Fibroblast of lung (primary cell): ENCODE measurements around the gene ENTHD1. TPM values are rescaled to one million over a fixed set of nuclear protein-coding genes. Genes with fewer than 3 reads are reported as not detected.

ENCODE experiments used
- DNase-seq, 2 donors: peaks; one replicate each; pipeline versions ENCODE4 v3.0.0 to v3.0.0-alpha.2; 2010; ENCODE audit warnings: low read depth in 2 of 2
- H2AFZ ChIP-seq: 2 replicates; pipeline ENCODE4 v1.5.1; 2012; ENCODE audit warnings: low read length, control low read depth, inconsistent platforms
- H3K27ac ChIP-seq: 2 replicates; pipeline ENCODE4 v1.5.1; 2011; ENCODE audit warnings: low read length, control low read depth; ENCODE audit not compliant: insufficient read depth
- H3K27me3 ChIP-seq: 2 replicates; pipeline ENCODE4 v1.5.1; 2011; ENCODE audit warnings: mild to moderate bottlenecking, low read length; ENCODE audit not compliant: control insufficient read depth, insufficient read depth
- H3K36me3 ChIP-seq: 2 replicates; pipeline ENCODE4 v1.5.1; 2011; ENCODE audit warnings: low read length; ENCODE audit not compliant: control insufficient read depth, insufficient read depth
- H3K4me1 ChIP-seq: 2 replicates; pipeline ENCODE4 v1.5.1; 2011; ENCODE audit warnings: low read length; ENCODE audit not compliant: control insufficient read depth, insufficient read depth; ENCODE audit errors: extremely low read depth
- H3K4me2 ChIP-seq: 2 replicates; pipeline ENCODE4 v1.5.1; 2011; ENCODE audit warnings: low read length, control low read depth; ENCODE audit not compliant: insufficient read depth; ENCODE audit errors: extremely low read depth
- H3K4me3 ChIP-seq, 4 experiments: fragments of 200-600 bp in 1 of 4; sonication (generic) in 1 of 4; replicated peaks in 1 of 4; 2 replicates each; pipeline ENCODE4 v1.5.1; 2011 to 2016; ENCODE audit warnings: low read length in 4 of 4, low read depth in 3 of 4, mild to moderate bottlenecking in 3 of 4, control low read depth in 2 of 4, inconsistent platforms in 1 of 4, mixed read lengths in 1 of 4; ENCODE audit not compliant: insufficient read depth in 1 of 4; ENCODE audit errors: control extremely low read depth in 1 of 4
- H3K79me2 ChIP-seq: 2 replicates; pipeline ENCODE4 v1.5.1; 2012; ENCODE audit warnings: mild to moderate bottlenecking, low read length, inconsistent platforms; ENCODE audit not compliant: control insufficient read depth, insufficient read depth
- H3K9ac ChIP-seq: 2 replicates; pipeline ENCODE4 v1.5.1; 2011; ENCODE audit warnings: mild to moderate bottlenecking, low read length, control low read depth; ENCODE audit not compliant: insufficient read depth
- H3K9me3 ChIP-seq: 2 replicates; pipeline ENCODE4 v1.5.1; 2012; ENCODE audit warnings: low read depth, low read length; ENCODE audit not compliant: control insufficient read depth, insufficient read depth
- H4K20me1 ChIP-seq: 2 replicates; pipeline ENCODE4 v1.5.1; 2011; ENCODE audit warnings: low read length; ENCODE audit not compliant: control insufficient read depth, insufficient read depth; ENCODE audit errors: extremely low read depth
- EZH2 ChIP-seq: IDR thresholded peaks from 2 replicates; pipeline ENCODE4 v1.5.1; 2012; ENCODE audit warnings: low read length, control low read depth, mild to moderate bottlenecking; ENCODE audit errors: missing control alignments
- polyA plus RNA-seq, 2 donors: library from polyadenylated mRNA; depleted of rRNA in 1 of 2; stranded (reverse) in 1 of 2; unstranded in 1 of 2; fragments of >200 nt; gene quantifications; 2 replicates each; pipeline ENCODE4 v1.2.1, GENCODE V29; 2011 to 2012; ENCODE audit warnings: missing spikeins in 1 of 2
- total RNA-seq: library from RNA; depleted of rRNA; stranded (reverse); fragments of >200 nt; gene quantifications from 2 replicates; pipeline ENCODE4 v1.2.1, GENCODE V29; 2014
- TF ChIP-seq, protein P1 (sequence below), 2 donors: IDR thresholded peaks in 1 of 2; conservative IDR thresholded peaks in 1 of 2; 1 replicate in 1 of 2; 2 replicates in 1 of 2; pipeline ENCODE4 v1.5.1; 2011 to 2012; ENCODE audit warnings: low read length in 2 of 2, control low read depth in 1 of 2, inconsistent platforms in 1 of 2, low read depth in 1 of 2, mild to moderate bottlenecking in 1 of 2

ENTHD1 gene
- total and polyA plus RNA-seq, 2 donors (not counting 1 experiment from before 2014, with no cell fraction given), result not detected

DNA sequence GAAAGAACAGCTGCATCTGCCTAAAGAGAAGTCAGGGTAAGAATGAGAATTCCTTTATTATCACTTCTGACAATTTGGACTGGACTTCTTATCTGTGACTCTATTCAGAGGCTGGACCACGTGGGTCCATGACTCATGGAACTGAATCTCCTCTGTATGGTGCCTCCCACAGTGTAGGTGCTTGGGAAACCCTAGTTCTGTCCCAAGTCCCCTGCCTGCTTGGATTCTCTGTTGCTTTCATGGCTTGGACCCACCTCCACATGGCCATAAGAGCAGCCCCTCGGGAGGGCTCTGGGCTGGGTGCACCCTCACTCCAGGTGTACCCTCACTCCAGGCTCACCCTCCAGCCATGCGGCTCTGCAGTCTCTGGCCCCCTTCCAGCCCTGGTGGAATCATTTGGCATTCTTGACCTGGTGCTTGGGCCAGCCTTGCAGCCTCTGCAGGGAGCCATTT is 169.6 kb downstream of the ENTHD1 start:
- H3K9me3 ChIP-seq, result no peaks in the 10 kb centered on the region
- peaks cover 2% of the 10 kb centered on the region for H3K27me3 ChIP-seq
- H3K4me2 ChIP-seq, result no peak overlapping the region
- no peaks in the 10 kb centered on the region for H4K20me1 ChIP-seq
- H3K4me3 ChIP-seq, result no peak overlapping the region
- no peaks in the 10 kb centered on the region for H3K36me3 ChIP-seq
- H3K27ac ChIP-seq, result no peak overlapping the region
- DNase-seq, result peak; percentile 6 to 65
- H3K79me2 ChIP-seq, result no peaks in the 10 kb centered on the region
- H2AFZ ChIP-seq, result no peak overlapping the region
- no peaks in the 10 kb centered on the region for H3K4me1 ChIP-seq
- no peak overlapping the region for H3K9ac ChIP-seq
- TF ChIP-seq, protein P1, sequence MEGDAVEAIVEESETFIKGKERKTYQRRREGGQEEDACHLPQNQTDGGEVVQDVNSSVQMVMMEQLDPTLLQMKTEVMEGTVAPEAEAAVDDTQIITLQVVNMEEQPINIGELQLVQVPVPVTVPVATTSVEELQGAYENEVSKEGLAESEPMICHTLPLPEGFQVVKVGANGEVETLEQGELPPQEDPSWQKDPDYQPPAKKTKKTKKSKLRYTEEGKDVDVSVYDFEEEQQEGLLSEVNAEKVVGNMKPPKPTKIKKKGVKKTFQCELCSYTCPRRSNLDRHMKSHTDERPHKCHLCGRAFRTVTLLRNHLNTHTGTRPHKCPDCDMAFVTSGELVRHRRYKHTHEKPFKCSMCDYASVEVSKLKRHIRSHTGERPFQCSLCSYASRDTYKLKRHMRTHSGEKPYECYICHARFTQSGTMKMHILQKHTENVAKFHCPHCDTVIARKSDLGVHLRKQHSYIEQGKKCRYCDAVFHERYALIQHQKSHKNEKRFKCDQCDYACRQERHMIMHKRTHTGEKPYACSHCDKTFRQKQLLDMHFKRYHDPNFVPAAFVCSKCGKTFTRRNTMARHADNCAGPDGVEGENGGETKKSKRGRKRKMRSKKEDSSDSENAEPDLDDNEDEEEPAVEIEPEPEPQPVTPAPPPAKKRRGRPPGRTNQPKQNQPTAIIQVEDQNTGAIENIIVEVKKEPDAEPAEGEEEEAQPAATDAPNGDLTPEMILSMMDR (conservative IDR thresholded peaks at IDR 0.05 in 1 of 2, IDR thresholded peaks at IDR 0.05 in 1 of 2; ENCODE audit: low read depth in 1 of 2, low read length in 2 of 2), result no peak
- no peak for TF ChIP-seq EZH2

DNA sequence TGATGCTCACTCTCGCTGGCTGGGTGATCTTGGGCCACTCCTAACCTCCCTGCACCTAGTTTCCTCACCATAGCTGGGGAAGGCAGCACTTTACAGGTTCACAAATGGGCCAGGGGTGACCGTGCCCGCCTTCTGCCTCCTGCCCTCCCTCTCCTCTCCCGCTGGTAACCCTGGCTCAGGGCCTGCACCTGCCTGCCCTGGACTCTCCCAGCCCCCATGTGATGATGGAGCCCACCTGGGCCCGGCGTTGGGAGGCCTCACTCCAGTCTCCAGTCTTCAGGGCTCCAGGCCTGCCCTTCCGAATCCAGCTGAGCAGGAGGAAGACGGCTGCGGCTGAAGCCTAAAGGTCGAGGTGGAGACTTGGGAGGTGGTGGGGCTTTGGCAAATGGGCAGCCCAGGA is 170.1 kb downstream of the ENTHD1 start:
- no peaks in the 10 kb centered on the region for H3K4me1 ChIP-seq
- TF ChIP-seq, protein P1 (conservative IDR thresholded peaks at IDR 0.05 in 1 of 2, IDR thresholded peaks at IDR 0.05 in 1 of 2; ENCODE audit: low read depth in 1 of 2, low read length in 2 of 2), result no peak
- no peak for TF ChIP-seq EZH2
- no peak overlapping the region for H3K4me2 ChIP-seq
- H3K9ac ChIP-seq, result no peak overlapping the region
- H3K9me3 ChIP-seq, result no peaks in the 10 kb centered on the region
- H3K36me3 ChIP-seq, result no peaks in the 10 kb centered on the region
- no peak overlapping the region for H3K27ac ChIP-seq
- no peak overlapping the region for H2AFZ ChIP-seq
- no peaks in the 10 kb centered on the region for H4K20me1 ChIP-seq
- peaks cover 2% of the 10 kb centered on the region for H3K27me3 ChIP-seq
- no peak for DNase-seq
- no peaks in the 10 kb centered on the region for H3K79me2 ChIP-seq
- no peak overlapping the region for H3K4me3 ChIP-seq

- H3K4me2 ChIP-seq, result no peak overlapping the region
- H3K9me3 ChIP-seq, result no peaks in the 10 kb centered on the region
- peaks cover 2% of the 10 kb centered on the region for H3K27me3 ChIP-seq
Measured at GRCh38 chr22:39722501-39722900, 171.1 kb downstream of the ENTHD1 start.

More at GRCh38 chr22:39722501-39722900, 171.1 kb downstream of the ENTHD1 start:
- Histone ChIP-seq H3K27ac (no peak overlapping the region), H2AFZ (no peak overlapping the region), H4K20me1 (no peaks in the 10 kb centered on the region), H3K36me3 (no peaks in the 10 kb centered on the region), H3K4me1 (no peaks in the 10 kb centered on the region), H3K9ac (no peak overlapping the region), H3K4me3 (no peak overlapping the region), H3K79me2 (no peaks in the 10 kb centered on the region)
- no peak for TF ChIP-seq EZH2
- TF ChIP-seq, protein P1 (conservative IDR thresholded peaks at IDR 0.05 in 1 of 2, IDR thresholded peaks at IDR 0.05 in 1 of 2; ENCODE audit: low read depth in 1 of 2, low read length in 2 of 2), result no peak
- DNase-seq, result no peak
